HepG2 (cell line): ENCODE results near the gene SOX14. TPM values are rescaled to one million over a fixed set of nuclear protein-coding genes. Genes with fewer than 3 reads are reported as not detected.

ENCODE experiments used
- ATAC-seq: fragments of 200-7000 bp; cut with Tn5 transposase; 3 replicates; pipeline ENCODE4 v1.9.1; 2020; ENCODE audit warnings: mild to moderate bottlenecking, moderate library complexity
- BruUV-seq: library from RNA; stranded (reverse); fragments of 400-500 nt; replicated peaks from 2 replicates; lab custom pipeline; 2021; lab: Mats Ljungman, UMichigan
- CTCF ChIA-PET: fragments of 300-600 bp; formaldehyde crosslinking; extraction: SDS; loops from one replicate; lab custom pipeline; 2021; ENCODE audit warnings: low total read pairs, inconsistent platforms, low intra/inter-chr PET ratio; lab: Yijun Ruan, JAX
- POLR2A ChIA-PET: fragments of 350-600 bp; sonication (Branson Sonifier 250); formaldehyde crosslinking; loops from one replicate; lab custom pipeline; 2020; ENCODE audit warnings: antibody characterized with exemption, inconsistent platforms; lab: Yijun Ruan, JAX
- DNase-seq: peaks from one replicate; pipeline ENCODE4 v3.0.0-alpha.2; 2015; ENCODE audit warnings: low spot score
- FAIRE-seq: peaks from 3 replicates; lab custom pipeline; 2011; peaks lifted over from hg19 to GRCh38; lab: Jason Lieb, UNC
- H2AFZ ChIP-seq: one replicate; pipeline ENCODE4 v1.6.1; 2011; ENCODE audit warnings: low read length, inconsistent platforms
- H3K27ac ChIP-seq: fragments of 300-600 bp; 3 replicates; pipeline ENCODE4 v1.8.0; 2011; ENCODE audit warnings: mixed run types, mild to moderate bottlenecking, mixed read lengths, low read length, inconsistent platforms; ENCODE audit not compliant: insufficient read depth; ENCODE audit errors: extremely low read length
- H3K27me3 ChIP-seq, 2 experiments: fragments of 200-600 bp in 1 of 2; 2 replicates in 1 of 2; 3 replicates in 1 of 2; pipeline versions ENCODE4 v1.6.0 to v1.8.0; 2011; ENCODE audit warnings: low read length in 2 of 2, mild to moderate bottlenecking in 2 of 2, moderate library complexity in 2 of 2, inconsistent platforms in 1 of 2; ENCODE audit not compliant: insufficient read depth in 2 of 2, control insufficient read depth in 1 of 2
- H3K36me3 ChIP-seq, 2 experiments: fragments of 200-600 bp in 1 of 2; replicated peaks in 1 of 2; 2 replicates in 1 of 2; 3 replicates in 1 of 2; pipeline versions ENCODE4 v1.5.1 to v1.8.0; 2011; ENCODE audit warnings: low read length in 2 of 2, inconsistent platforms in 1 of 2; ENCODE audit not compliant: insufficient read depth in 2 of 2, control insufficient read depth in 1 of 2
- H3K4me1 ChIP-seq: 2 replicates; pipeline ENCODE4 v1.5.1; 2012; ENCODE audit warnings: low read length, inconsistent platforms; ENCODE audit not compliant: insufficient read depth
- H3K4me2 ChIP-seq: 2 replicates; pipeline ENCODE4 v1.6.0; 2011; ENCODE audit warnings: low read depth, low read length, inconsistent platforms
- H3K4me3 ChIP-seq, 3 experiments: fragments of 200-600 bp in 1 of 3; sonication (generic), shearing (Covaris generic) in 1 of 3; replicated peaks in 1 of 3; 2 replicates each; pipeline ENCODE4 v1.5.1; 2011 to 2016; ENCODE audit warnings: low read length in 3 of 3, inconsistent platforms in 2 of 3, low read depth in 2 of 3, mild to moderate bottlenecking in 2 of 3, control low read depth in 1 of 3, mixed read lengths in 1 of 3; ENCODE audit not compliant: insufficient read depth in 1 of 3
- H3K79me2 ChIP-seq: one replicate; pipeline ENCODE4 v1.6.1; 2011; ENCODE audit warnings: low read length, inconsistent platforms; ENCODE audit not compliant: insufficient read depth
- H3K9ac ChIP-seq: 2 replicates; pipeline ENCODE4 v1.6.0; 2011; ENCODE audit warnings: mild to moderate bottlenecking, low read depth, low read length, inconsistent platforms; ENCODE audit not compliant: insufficient read depth
- H3K9me3 ChIP-seq: 2 replicates; pipeline ENCODE4 v1.5.1; 2012; ENCODE audit warnings: mild to moderate bottlenecking, low read length
- H4K20me1 ChIP-seq: 2 replicates; pipeline ENCODE4 v1.6.0; 2011; ENCODE audit warnings: inconsistent platforms, mild to moderate bottlenecking, low read length, moderate library complexity; ENCODE audit not compliant: insufficient read depth
- ARID3A ChIP-seq: IDR thresholded peaks from 2 replicates; pipeline ENCODE4 v1.6.1; 2012; ENCODE audit warnings: low read depth, low read length, improper control_type of control experiment
- GABPB1 ChIP-seq: IDR thresholded peaks from 2 replicates; pipeline ENCODE4 v1.6.1; 2016; ENCODE audit warnings: mild to moderate bottlenecking, missing genetic modification reagents, moderate library complexity, missing compliant biosample characterization
- GATAD1 ChIP-seq: IDR thresholded peaks from 2 replicates; pipeline ENCODE4 v1.6.1; 2016; ENCODE audit warnings: missing genetic modification reagents, missing compliant biosample characterization
- MAFK ChIP-seq, 2 experiments: IDR thresholded peaks in 1 of 2; conservative IDR thresholded peaks in 1 of 2; 2 replicates each; pipeline ENCODE4 v1.6.1; 2011; ENCODE audit warnings: improper control_type of control experiment in 2 of 2, low read length in 2 of 2
- RNF219 ChIP-seq: sonication (generic); formaldehyde crosslinking; IDR thresholded peaks from 2 replicates; pipeline ENCODE4 v1.5.0; 2020; ENCODE audit warnings: mild to moderate bottlenecking, missing genetic modification reagents
- ZNF629 ChIP-seq: sonication (generic); formaldehyde crosslinking; conservative IDR thresholded peaks from 2 replicates; pipeline ENCODE4 v1.5.0; 2020; ENCODE audit warnings: missing genetic modification reagents
- ZNF687 ChIP-seq: sonication (generic); formaldehyde crosslinking; IDR thresholded peaks from 2 replicates; pipeline ENCODE4 v1.5.1; 2020; ENCODE audit warnings: mild to moderate bottlenecking, missing genetic modification reagents, moderate library complexity
- ZZZ3 ChIP-seq: sonication (generic); formaldehyde crosslinking; IDR thresholded peaks from 2 replicates; pipeline ENCODE4 v1.4.0; 2020; ENCODE audit warnings: missing genetic modification reagents, mild to moderate bottlenecking, borderline replicate concordance
- WGBS: methylation state at CpG from one replicate; pipeline ENCODE4 v1.1.6; 2017; ENCODE audit warnings: low lambda C conversion rate; 5-methylcytosine and 5-hydroxymethylcytosine counted together
- in situ Hi-C: cut with HindIII; loops from 2 replicates; pipeline ENCODE4 v1.10.0; 2017; ENCODE audit warnings: low pct_unique_long_range_greater_than_20kb; ENCODE audit not compliant: extremely low pct_ligation_motif_present
- intact Hi-C: fragments of 100-400 bp; cut with micrococcal nuclease; formaldehyde crosslinking; loops from one replicate; pipeline ENCODE4 v1.10.0; 2022; ENCODE audit not compliant: unreplicated experiment
- polyA plus RNA-seq, 8 experiments: library from polyadenylated mRNA; depleted of rRNA in 3 of 8; stranded (reverse) in 7 of 8; unstranded in 1 of 8; fragments of >200 nt; fragmentation: Illumina TruSeq in 4 of 8; extraction: Trizol in 4 of 8; gene quantifications; 2 replicates each; pipeline versions ENCODE4 v1.2.1 to v1.2.3, GENCODE V29; 2011 to 2016; ENCODE audit warnings: low read depth in 4 of 8, missing spikeins in 1 of 8, mixed read lengths in 1 of 8; ENCODE audit not compliant: insufficient read depth in 1 of 8
- total RNA-seq, 5 experiments: library from RNA; depleted of rRNA; stranded (reverse); fragments of >200 nt; fragmentation: Illumina TruSeq; extraction: Trizol; gene quantifications; 2 replicates each; pipeline ENCODE4 v1.2.3, GENCODE V29; 2016; ENCODE audit warnings: low read depth in 1 of 5

Gene SOX14
- total and polyA plus RNA-seq, 2 of the 13 experiments (the other 11 are each of a cell fraction or from before 2014, with no cell fraction given): not detected

GRCh38 chr3:137762674-137763593, 1.2 kb upstream of the SOX14 start:
- 25% methylated on average over 21 of the region's 34 CpGs for WGBS
- intact Hi-C loops (no loop called here), in situ Hi-C loops (no loop called here)
- Histone ChIP-seq H3K9me3 (no peaks in the 10 kb centered on the region), H3K27me3 (peaks cover 12 to 71% of the 10 kb centered on the region in 2 experiments), H3K27ac (no peak overlapping the region), H3K79me2 (no peaks in the 10 kb centered on the region), H3K36me3 (no peaks in the 10 kb centered on the region), H3K9ac (no peak overlapping the region), H4K20me1 (no peaks in the 10 kb centered on the region), H3K4me2 (no peak overlapping the region), H3K4me1 (peaks cover 9% of the 10 kb centered on the region; the same call in 1 of the 2 replicates), H2AFZ (no peak overlapping the region), H3K4me3 (no peak overlapping the region)
- ChIA-PET POLR2A (no interaction called here), CTCF (no interaction called here)
- ATAC-seq (no peak), FAIRE-seq (no peak), DNase-seq (no peak)
- no peak for TF ChIP-seq GATAD1
- TF ChIP-seq ZNF629: peak; percentile 21; the same call in 1 of the 2 replicates
- BruUV-seq: no TSS peak

GRCh38 chr3:137763594-137763938, 549 bp upstream of the SOX14 start:
- H2AFZ ChIP-seq: no peak overlapping the region
- in situ Hi-C loops: no loop called here
- H3K27me3 ChIP-seq: peaks cover 12 to 77% of the 10 kb centered on the region in 2 experiments
- TF ChIP-seq ARID3A: no peak
- TF ChIP-seq ZZZ3 (CRISPR knock-in tag): no peak
- TF ChIP-seq RNF219: no peak
- no peak for TF ChIP-seq GABPB1
- 0 out of 2 replicates have a peak, but pooled peaks have one; percentile 2 for TF ChIP-seq ZNF687 (CRISPR knock-in tag)
- TF ChIP-seq MAFK (conservative IDR thresholded peaks at IDR 0.05 in 1 of 2, IDR thresholded peaks at IDR 0.05 in 1 of 2; ENCODE audit: low read length in 2 of 2): peak in 1 of 2 experiments; percentile 38; a peak in 2 of 4 replicates

More at GRCh38 chr3:137763594-137763938, 549 bp upstream of the SOX14 start:
- CTCF ChIA-PET: no interaction called here
- Histone ChIP-seq H3K4me2 (peak overlapping the region; percentile 39; the same call in 1 of the 2 replicates), H3K9me3 (no peaks in the 10 kb centered on the region), H3K36me3 (no peaks in the 10 kb centered on the region), H3K4me1 (peaks cover 9% of the 10 kb centered on the region; the same call in 1 of the 2 replicates), H4K20me1 (no peaks in the 10 kb centered on the region), H3K9ac (no peak overlapping the region), H3K79me2 (no peaks in the 10 kb centered on the region), H3K27ac (no peak overlapping the region), H3K4me3 (0 out of 6 replicates have a peak overlapping the region, but pooled peaks of 1 of the 3 experiments have one; percentile 16)
- DNase-seq (no peak), ATAC-seq (no peak), FAIRE-seq (no peak)
- POLR2A ChIA-PET: no interaction called here
- WGBS: 19% methylated on average over 8 of the region's 18 CpGs
- no TSS peak for BruUV-seq
- intact Hi-C loops: no loop called here
